ENCODE results near the gene ZCCHC24. TPM values are rescaled to one million over a fixed set of nuclear protein-coding genes. Genes with fewer than 3 reads are reported as not detected.

Gene ZCCHC24
- total RNA-seq, 1 experiment from 2014 or later = 6.0 TPM

- no peaks in the 10 kb centered on the region for H3K9me3 ChIP-seq (ENCODE audit: insufficient read depth, low read depth)
- no TSS peak for BruUV-seq (replicated peaks)
- H3K27ac ChIP-seq = no peak overlapping the region
Observed at GRCh38 chr10:79402625-79402946, 42.8 kb downstream of the ZCCHC24 start.

GRCh38 chr10:79401015-79401921, 44.2 kb downstream of the ZCCHC24 start:
- Histone ChIP-seq H3K9me3 (ENCODE audit: insufficient read depth, low read depth) (no peaks in the 10 kb centered on the region), H3K79me2 (ENCODE audit: low read depth) (no peaks in the 10 kb centered on the region), H3F3A (ENCODE audit: insufficient read depth, low read depth) (0 out of 2 replicates have a peak, but pooled peaks cover 4% of the 10 kb centered on the region), H4K20me1 (ENCODE audit: insufficient read depth) (no peaks in the 10 kb centered on the region), H3K27me3 (ENCODE audit: insufficient read depth, low read depth) (no peaks in the 10 kb centered on the region), H3K9me2 (ENCODE audit: insufficient read depth) (no peaks in the 10 kb centered on the region), H3K27ac (no peak overlapping the region), H2AFZ (no peak overlapping the region), H3K4me1 (replicated peaks; ENCODE audit: insufficient read depth) (peaks cover 22% of the 10 kb centered on the region), H3K36me3 (ENCODE audit: low read depth) (no peaks in the 10 kb centered on the region), H3K4me2 (no peak overlapping the region), H3K4me3 (no peak overlapping the region)
- intact Hi-C loops (cut with micrococcal nuclease; ENCODE audit: unreplicated experiment) = loop anchor here (5.0 kb wide), 1 partner anchor 46 kb away; the partner anchor contains the start of gene ZCCHC24
- TF ChIP-seq EZH2 (IDR thresholded peaks at IDR 0.05; ENCODE audit: low read depth) (no peak), CTCF (conservative IDR thresholded peaks at IDR 0.05) (no peak)
- no peak for DNase-seq
- no TSS peak for BruUV-seq (replicated peaks)
- ChIA-PET CTCF (interaction anchor here (1.1 to 1.8 kb wide), 2 partner anchors 26 to 87 kb away, joined by 4 to 6 read pairs; no protein-coding TSS in a partner anchor), POLR2A (ENCODE audit: unreplicated experiment) (no interaction called here)

More at GRCh38 chr10:79402625-79402946, 42.8 kb downstream of the ZCCHC24 start:
- H3F3A ChIP-seq (ENCODE audit: insufficient read depth, low read depth) = 0 out of 2 replicates have a peak, but pooled peaks cover 4% of the 10 kb centered on the region
- H3K36me3 ChIP-seq (ENCODE audit: low read depth) = no peaks in the 10 kb centered on the region
- no peak overlapping the region for H3K4me2 ChIP-seq
- TF ChIP-seq EZH2 (IDR thresholded peaks at IDR 0.05; ENCODE audit: low read depth) (no peak), CTCF (conservative IDR thresholded peaks at IDR 0.05) (no peak)
- POLR2A ChIA-PET (ENCODE audit: unreplicated experiment) = no interaction called here
- intact Hi-C loops (cut with micrococcal nuclease; ENCODE audit: unreplicated experiment) = loop anchor here (5.0 kb wide), 1 partner anchor 45 kb away; the partner anchor contains the start of gene ZCCHC24
- no peaks in the 10 kb centered on the region for H3K79me2 ChIP-seq (ENCODE audit: low read depth)
- DNase-seq = no peak
- H4K20me1 ChIP-seq (ENCODE audit: insufficient read depth) = no peaks in the 10 kb centered on the region
- H3K9me2 ChIP-seq (ENCODE audit: insufficient read depth) = no peaks in the 10 kb centered on the region
- H2AFZ ChIP-seq = no peak overlapping the region
- CTCF ChIA-PET = interaction anchor here (0.6 kb wide), 2 partner anchors 85 to 88 kb away, joined by 3 to 4 read pairs; no protein-coding TSS in a partner anchor
- no peak overlapping the region for H3K4me3 ChIP-seq
- H3K4me1 ChIP-seq (replicated peaks; ENCODE audit: insufficient read depth) = peaks cover 22% of the 10 kb centered on the region
- H3K27me3 ChIP-seq (ENCODE audit: insufficient read depth, low read depth) = no peaks in the 10 kb centered on the region

- Histone ChIP-seq H3K4me2 (no peak overlapping the region), H3K9me3 (ENCODE audit: insufficient read depth, low read depth) (no peaks in the 10 kb centered on the region), H3K27me3 (ENCODE audit: insufficient read depth, low read depth) (no peaks in the 10 kb centered on the region), H3K9me2 (ENCODE audit: insufficient read depth) (no peaks in the 10 kb centered on the region), H4K20me1 (ENCODE audit: insufficient read depth) (no peaks in the 10 kb centered on the region), H3K4me3 (no peak overlapping the region), H3F3A (ENCODE audit: insufficient read depth, low read depth) (0 out of 2 replicates have a peak, but pooled peaks cover 4% of the 10 kb centered on the region), H3K4me1 (replicated peaks; ENCODE audit: insufficient read depth) (peaks cover 22% of the 10 kb centered on the region), H2AFZ (no peak overlapping the region), H3K27ac (no peak overlapping the region), H3K79me2 (ENCODE audit: low read depth) (no peaks in the 10 kb centered on the region), H3K36me3 (ENCODE audit: low read depth) (no peaks in the 10 kb centered on the region)
- CTCF ChIA-PET = interaction anchor here (1.1 to 1.8 kb wide), 2 partner anchors 26 to 88 kb away, joined by 4 to 6 read pairs; no protein-coding TSS in a partner anchor
- POLR2A ChIA-PET (ENCODE audit: unreplicated experiment) = no interaction called here
- DNase-seq = peak in 1 of 2 experiments; percentile 57
- intact Hi-C loops (cut with micrococcal nuclease; ENCODE audit: unreplicated experiment) = loop anchor here (1.0 to 5.0 kb wide), 3 partner anchors 47 to 88 kb away; partner anchors contain the start of gene ZCCHC24
- TF ChIP-seq CTCF (conservative IDR thresholded peaks at IDR 0.05) (peak; percentile 91), EZH2 (IDR thresholded peaks at IDR 0.05; ENCODE audit: low read depth) (no peak)
- no TSS peak for BruUV-seq (replicated peaks)
Observed at GRCh38 chr10:79400146-79401004, 45.0 kb downstream of the ZCCHC24 start.

Data from PC-9 (cell line).